OCI-LY1 (cell line): ENCODE data around the gene RDH13.

ENCODE experiments used
- H2AFZ ChIP-seq: fragments of 200-600 bp; sonication (generic), shearing (Covaris generic); 2 replicates; pipeline ENCODE4 v1.6.0; 2014; ENCODE audit warnings: antibody characterized with exemption, mild to moderate bottlenecking, low read length
- H3F3A ChIP-seq: fragments of 200-600 bp; sonication (generic), shearing (Covaris generic); 2 replicates; pipeline ENCODE4 v1.6.0; 2014; ENCODE audit warnings: mild to moderate bottlenecking, antibody characterized with exemption, low read length, moderate library complexity; ENCODE audit not compliant: insufficient read depth
- H3K27ac ChIP-seq: fragments of 200-600 bp; sonication (generic); 2 replicates; pipeline ENCODE4 v1.5.1; 2014; ENCODE audit warnings: low read length, mixed run types, mild to moderate bottlenecking, low read depth; ENCODE audit not compliant: poor library complexity, severe bottlenecking
- H3K27me3 ChIP-seq: fragments of 200-600 bp; sonication (generic); 2 replicates; pipeline ENCODE4 v1.6.0; 2014; ENCODE audit warnings: antibody characterized with exemption, mild to moderate bottlenecking, low read length, moderate library complexity; ENCODE audit not compliant: insufficient read depth
- H3K36me3 ChIP-seq: fragments of 200-600 bp; sonication (generic); 2 replicates; pipeline ENCODE4 v1.6.1; 2014; ENCODE audit warnings: mild to moderate bottlenecking, antibody characterized with exemption, low read length, moderate library complexity, mixed read lengths; ENCODE audit not compliant: insufficient read depth
- H3K4me1 ChIP-seq: fragments of 200-600 bp; sonication (generic); 2 replicates; pipeline ENCODE4 v1.5.1; 2014; ENCODE audit warnings: mild to moderate bottlenecking, low read length, moderate library complexity; ENCODE audit not compliant: insufficient read depth, severe bottlenecking
- H3K4me2 ChIP-seq: fragments of 200-600 bp; sonication (generic), shearing (Covaris generic); 2 replicates; pipeline ENCODE4 v1.6.1; 2014; ENCODE audit warnings: low read length
- H3K4me3 ChIP-seq: fragments of 200-600 bp; sonication (generic); 2 replicates; pipeline ENCODE4 v1.5.1; 2014; ENCODE audit warnings: low read length, low read depth, mild to moderate bottlenecking, mixed read lengths; ENCODE audit not compliant: poor library complexity, severe bottlenecking
- H3K79me2 ChIP-seq: fragments of 200-600 bp; shearing (Covaris generic); 2 replicates; pipeline ENCODE4 v1.6.1; 2016; ENCODE audit warnings: mixed run types, low read length, mixed read lengths; ENCODE audit not compliant: insufficient read depth
- H3K9ac ChIP-seq: fragments of 200-600 bp; sonication (generic), shearing (Covaris generic); 2 replicates; pipeline ENCODE4 v1.6.1; 2014; ENCODE audit warnings: mild to moderate bottlenecking, low read length, mixed read lengths
- H3K9me2 ChIP-seq: fragments of 200-600 bp; sonication (generic), shearing (Covaris generic); 2 replicates; pipeline ENCODE4 v1.6.1; 2014; ENCODE audit warnings: low read depth, mild to moderate bottlenecking, low read length, mixed read lengths
- H3K9me3 ChIP-seq: fragments of 200-600 bp; shearing (Covaris generic); 2 replicates; pipeline ENCODE4 v1.6.1; 2014; ENCODE audit warnings: low read length, mixed read lengths
- H4K20me1 ChIP-seq: fragments of 200-600 bp; sonication (generic), shearing (Covaris generic); 2 replicates; pipeline ENCODE4 v1.6.0; 2016; ENCODE audit warnings: mild to moderate bottlenecking, low read length; ENCODE audit not compliant: insufficient read depth
- EZH2 ChIP-seq: fragments of 200-600 bp; sonication (generic), shearing (Covaris generic); IDR thresholded peaks from 2 replicates; pipeline ENCODE4 v1.8.0; 2017; ENCODE audit warnings: borderline replicate concordance, mixed run types, mild to moderate bottlenecking, antibody characterized with exemption, low read length, moderate library complexity, mixed read lengths
- TF ChIP-seq, protein P1 (sequence below): fragments of 200-600 bp; sonication (generic), shearing (Covaris generic); IDR thresholded peaks from 2 replicates; pipeline ENCODE4 v1.5.1; 2017; ENCODE audit warnings: mild to moderate bottlenecking, antibody characterized with exemption, low read length, moderate library complexity, mixed read lengths

The RDH13 gene

DNA sequence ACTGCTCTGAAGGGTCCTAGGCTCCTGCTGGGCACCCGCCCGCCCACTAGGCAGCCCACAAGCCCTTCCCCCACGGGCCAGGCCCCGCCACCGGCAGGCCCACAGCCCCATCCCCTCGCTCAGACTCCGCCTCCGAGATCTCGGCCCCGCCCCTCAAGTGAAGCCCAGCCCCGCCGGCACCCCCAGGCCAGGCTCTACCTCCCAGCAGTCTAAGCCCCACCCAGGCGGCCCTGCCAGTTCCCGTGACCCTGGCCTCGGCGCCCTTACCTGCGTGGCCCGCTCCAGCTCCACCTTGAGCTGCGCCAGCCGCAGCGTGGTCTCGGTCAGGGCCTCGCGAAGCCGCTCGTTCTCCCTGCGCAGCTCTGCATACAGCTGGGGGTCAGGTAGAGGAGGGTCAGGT, 29.0 kb upstream of the RDH13 start:
- Histone ChIP-seq H3K4me1 (no peaks in the 10 kb centered on the region), H4K20me1 (no peaks in the 10 kb centered on the region)

DNA sequence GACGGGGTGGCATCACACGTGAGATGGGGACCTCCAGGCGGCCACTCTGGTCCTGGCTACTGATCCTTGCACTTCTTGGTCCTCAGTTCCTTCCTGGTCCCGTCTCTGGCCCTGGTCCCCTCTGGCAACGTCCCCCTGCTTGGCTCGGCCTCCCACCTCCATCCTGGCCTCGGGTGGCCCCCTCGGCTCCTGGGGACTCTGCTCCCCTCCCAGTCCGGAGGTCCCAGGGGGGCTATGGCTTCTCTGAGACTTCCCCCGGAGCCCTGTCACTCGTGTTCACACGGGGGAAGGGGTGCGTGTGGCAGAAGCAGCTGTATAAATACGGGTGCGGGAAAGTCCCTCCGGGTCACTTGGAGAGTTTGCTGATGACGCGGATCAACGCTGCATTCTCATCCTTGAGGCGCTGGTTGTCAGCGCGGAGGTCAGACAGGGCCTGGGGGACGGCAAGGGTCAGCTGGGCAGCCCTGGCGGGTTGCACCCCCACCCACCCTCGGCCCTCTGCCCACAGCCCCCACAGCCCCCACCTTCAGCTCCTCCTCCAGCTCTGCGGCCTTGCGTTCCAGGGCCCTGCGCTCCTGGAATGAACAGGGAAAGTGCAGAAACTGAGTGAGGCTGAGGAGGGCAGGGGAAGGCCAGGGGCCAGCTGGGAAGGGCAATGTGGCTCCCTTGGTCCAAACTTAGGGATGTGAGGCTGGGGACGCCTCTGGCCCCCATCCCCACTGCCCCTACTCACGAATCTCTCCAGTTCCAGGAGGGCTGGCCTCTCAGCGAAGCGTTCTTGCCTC, 28.4 kb upstream of the RDH13 start:
- no peaks in the 10 kb centered on the region for H3F3A ChIP-seq
- H3K9me3 ChIP-seq = no peaks in the 10 kb centered on the region
- H3K36me3 ChIP-seq = peaks cover 18% of the 10 kb centered on the region; the same call in 1 of the 2 replicates
- H3K9ac ChIP-seq = no peak overlapping the region
- H3K9me2 ChIP-seq = no peaks in the 10 kb centered on the region
- no peak overlapping the region for H3K27ac ChIP-seq
- H3K4me3 ChIP-seq = no peak overlapping the region
- no peaks in the 10 kb centered on the region for H4K20me1 ChIP-seq
- H3K27me3 ChIP-seq = no peaks in the 10 kb centered on the region
- no peaks in the 10 kb centered on the region for H3K4me1 ChIP-seq
- no peak overlapping the region for H3K4me2 ChIP-seq
- TF ChIP-seq, protein P1, sequence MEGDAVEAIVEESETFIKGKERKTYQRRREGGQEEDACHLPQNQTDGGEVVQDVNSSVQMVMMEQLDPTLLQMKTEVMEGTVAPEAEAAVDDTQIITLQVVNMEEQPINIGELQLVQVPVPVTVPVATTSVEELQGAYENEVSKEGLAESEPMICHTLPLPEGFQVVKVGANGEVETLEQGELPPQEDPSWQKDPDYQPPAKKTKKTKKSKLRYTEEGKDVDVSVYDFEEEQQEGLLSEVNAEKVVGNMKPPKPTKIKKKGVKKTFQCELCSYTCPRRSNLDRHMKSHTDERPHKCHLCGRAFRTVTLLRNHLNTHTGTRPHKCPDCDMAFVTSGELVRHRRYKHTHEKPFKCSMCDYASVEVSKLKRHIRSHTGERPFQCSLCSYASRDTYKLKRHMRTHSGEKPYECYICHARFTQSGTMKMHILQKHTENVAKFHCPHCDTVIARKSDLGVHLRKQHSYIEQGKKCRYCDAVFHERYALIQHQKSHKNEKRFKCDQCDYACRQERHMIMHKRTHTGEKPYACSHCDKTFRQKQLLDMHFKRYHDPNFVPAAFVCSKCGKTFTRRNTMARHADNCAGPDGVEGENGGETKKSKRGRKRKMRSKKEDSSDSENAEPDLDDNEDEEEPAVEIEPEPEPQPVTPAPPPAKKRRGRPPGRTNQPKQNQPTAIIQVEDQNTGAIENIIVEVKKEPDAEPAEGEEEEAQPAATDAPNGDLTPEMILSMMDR = no peak
- no peak for TF ChIP-seq EZH2
- H2AFZ ChIP-seq = no peak overlapping the region
- no peaks in the 10 kb centered on the region for H3K79me2 ChIP-seq

More for the DNA sequence above, 29.0 kb upstream of the RDH13 start:
- no peaks in the 10 kb centered on the region for H3F3A ChIP-seq
- peaks cover 18% of the 10 kb centered on the region; the same call in 1 of the 2 replicates for H3K36me3 ChIP-seq
- no peak overlapping the region for H3K4me3 ChIP-seq
- no peaks in the 10 kb centered on the region for H3K27me3 ChIP-seq
- no peaks in the 10 kb centered on the region for H3K79me2 ChIP-seq
- H2AFZ ChIP-seq = no peak overlapping the region
- H3K4me2 ChIP-seq = no peak overlapping the region
- TF ChIP-seq, protein P1 = no peak
- no peak for TF ChIP-seq EZH2
- no peak overlapping the region for H3K27ac ChIP-seq
- no peaks in the 10 kb centered on the region for H3K9me3 ChIP-seq
- H3K9ac ChIP-seq = no peak overlapping the region
- no peaks in the 10 kb centered on the region for H3K9me2 ChIP-seq

DNA sequence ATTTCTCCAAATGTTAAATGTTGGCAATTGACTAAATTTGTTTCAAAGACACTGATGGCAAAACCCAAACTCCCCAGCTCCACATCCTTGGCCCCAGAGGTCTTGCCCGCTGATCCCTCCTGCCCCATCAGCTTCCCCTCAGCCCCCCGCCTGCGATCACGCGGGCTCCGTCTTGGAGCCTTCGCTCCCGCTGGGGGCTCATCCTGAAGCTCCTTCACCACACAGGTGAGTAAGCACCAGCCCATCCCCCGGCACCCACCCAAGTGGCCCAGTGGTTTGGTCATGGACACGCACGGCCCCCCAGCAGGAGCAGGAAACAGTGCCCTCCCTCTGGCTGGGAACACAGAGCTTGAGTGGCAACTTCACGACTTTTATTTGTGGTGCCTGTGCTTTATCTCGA, 27.6 kb upstream of the RDH13 start:
- Histone ChIP-seq H3K27ac (no peak overlapping the region), H3K79me2 (no peaks in the 10 kb centered on the region), H4K20me1 (no peaks in the 10 kb centered on the region), H3F3A (no peaks in the 10 kb centered on the region), H3K4me1 (no peaks in the 10 kb centered on the region), H3K4me2 (no peak overlapping the region), H3K27me3 (no peaks in the 10 kb centered on the region), H3K9ac (no peak overlapping the region), H3K36me3 (peaks cover 18% of the 10 kb centered on the region; the same call in 1 of the 2 replicates), H3K9me3 (no peaks in the 10 kb centered on the region), H3K9me2 (no peaks in the 10 kb centered on the region), H3K4me3 (no peak overlapping the region), H2AFZ (no peak overlapping the region)
- TF ChIP-seq, protein P1 = no peak
- TF ChIP-seq EZH2 = no peak
